HG02571 (cell line): ENCODE measurements around the gene GPR61.

Experiments used
- ATAC-seq: cut with Tn5 transposase; IDR thresholded peaks from one replicate; pipeline ENCODE4 v1.9.1; 2021; ENCODE audit warnings: mild to moderate bottlenecking, moderate library complexity; ENCODE audit not compliant: unreplicated experiment

The GPR61 gene

GRCh38 chr1:109564194-109564878, 24.7 kb downstream of the GPR61 start:
- no peak for ATAC-seq

GRCh38 chr1:109565241-109565640, 25.6 kb downstream of the GPR61 start:
- ATAC-seq = no peak

- no peak for ATAC-seq
These were observed 27.3 kb downstream of the GPR61 start for GRCh38 chr1:109566982-109567381.

GRCh38 chr1:109567877-109568672, 28.4 kb downstream of the GPR61 start:
- ATAC-seq = no peak

GRCh38 chr1:109569323-109569722, 29.7 kb downstream of the GPR61 start:
- ATAC-seq = no peak

- ATAC-seq = no peak
These were observed 30.7 kb downstream of the GPR61 start for GRCh38 chr1:109570414-109570813.

- no peak for ATAC-seq
These were observed 34.1 kb downstream of the GPR61 start for GRCh38 chr1:109573785-109574184.

GRCh38 chr1:109578947-109579443, 39.3 kb downstream of the GPR61 start:
- no peak for ATAC-seq

GRCh38 chr1:109579491-109579890, 39.8 kb downstream of the GPR61 start:
- ATAC-seq = no peak

GRCh38 chr1:109582021-109582420, 42.3 kb downstream of the GPR61 start:
- ATAC-seq = no peak

GRCh38 chr1:109584766-109585165, 45.1 kb downstream of the GPR61 start:
- no peak for ATAC-seq

- no peak for ATAC-seq
These were observed 46.4 kb downstream of the GPR61 start for GRCh38 chr1:109586055-109586454.

- no peak for ATAC-seq
These were observed 49.5 kb downstream of the GPR61 start for GRCh38 chr1:109589177-109589576.

- no peak for ATAC-seq
These were observed 50.0 kb downstream of the GPR61 start for GRCh38 chr1:109589679-109590078.

GRCh38 chr1:109592916-109593315, 53.2 kb downstream of the GPR61 start:
- ATAC-seq = no peak

GRCh38 chr1:109595531-109595930, 55.9 kb downstream of the GPR61 start:
- ATAC-seq = no peak
